KBM-7 (cell line): ENCODE measurements around the gene COQ9.
A peak's percentile ranks its signal among the peaks of the same experiment; 100 is the strongest.
"Not testable (repeated sequence)": the region's sequence is repeated elsewhere in the genome, so short reads cannot be mapped to it uniquely, and the experiment has no call there.

ENCODE experiments used
- DNase-seq: peaks from one replicate; pipeline ENCODE4 v3.0.0-alpha.2; 2015
- in situ Hi-C: fragments of 300-500 bp; cut with MboI; formaldehyde crosslinking; loops from 2 replicates; pipeline ENCODE4 v1.14.3; 2020; ENCODE audit warnings: low sequenced_read_pairs, low pct_unique_long_range_greater_than_20kb, mixed read lengths

The COQ9 gene

GRCh38 chr16:57422026-57422944, 25.0 kb upstream of the COQ9 start:
- in situ Hi-C loops: no loop called here
- peak; percentile 57 for DNase-seq

GRCh38 chr16:57423152-57423551, 24.1 kb upstream of the COQ9 start:
- DNase-seq: no peak
- in situ Hi-C loops: no loop called here

DNA sequence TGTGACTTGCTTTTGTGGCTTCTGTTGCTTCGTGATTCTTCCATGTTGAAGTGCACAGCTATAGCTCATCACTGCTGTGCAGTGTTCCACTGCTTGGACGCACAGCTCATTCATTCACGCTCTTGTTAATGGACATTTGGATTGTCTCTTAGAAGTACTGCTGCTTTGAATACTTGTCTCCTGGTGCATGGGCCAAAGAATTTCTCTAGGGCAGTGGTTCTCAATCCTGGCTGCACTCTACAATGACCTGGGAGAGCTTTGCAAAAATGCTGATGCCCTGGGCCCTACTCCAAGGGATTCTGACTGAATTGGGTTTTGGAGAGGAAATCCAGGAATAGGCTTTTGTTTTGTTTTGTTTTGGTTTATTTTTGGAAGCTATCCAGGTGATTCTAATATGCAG, 22.7 kb upstream of the COQ9 start:
- in situ Hi-C loops: no loop called here
- DNase-seq: no peak

- DNase-seq: no peak
- in situ Hi-C loops: no loop called here
Observed at GRCh38 chr16:57426356-57426755, 20.9 kb upstream of the COQ9 start.

GRCh38 chr16:57427307-57427706, 20.0 kb upstream of the COQ9 start:
- DNase-seq: no peak
- in situ Hi-C loops: no loop called here

DNA sequence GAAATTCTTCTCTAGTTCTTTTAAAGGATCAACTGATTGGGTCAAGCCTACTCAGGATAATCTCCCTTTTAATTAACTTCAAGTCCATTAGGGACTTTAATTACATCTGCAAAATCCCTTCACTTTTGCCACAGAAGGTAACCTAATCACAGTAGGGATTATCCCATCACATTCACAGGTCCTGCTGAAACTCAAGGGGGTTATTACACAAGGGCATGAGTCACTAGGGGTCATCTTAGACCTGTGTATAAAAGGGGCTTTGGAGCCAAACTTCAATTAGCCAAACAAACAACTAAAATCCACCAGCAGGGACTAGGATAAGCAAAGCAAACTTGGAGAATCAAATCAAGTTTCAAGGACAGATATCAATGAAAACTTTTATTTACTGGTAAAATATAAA, 19.5 kb upstream of the COQ9 start:
- in situ Hi-C loops: no loop called here
- DNase-seq: no peak

GRCh38 chr16:57430955-57431354, 16.3 kb upstream of the COQ9 start:
- in situ Hi-C loops: no loop called here
- DNase-seq: peak; percentile 52

DNA sequence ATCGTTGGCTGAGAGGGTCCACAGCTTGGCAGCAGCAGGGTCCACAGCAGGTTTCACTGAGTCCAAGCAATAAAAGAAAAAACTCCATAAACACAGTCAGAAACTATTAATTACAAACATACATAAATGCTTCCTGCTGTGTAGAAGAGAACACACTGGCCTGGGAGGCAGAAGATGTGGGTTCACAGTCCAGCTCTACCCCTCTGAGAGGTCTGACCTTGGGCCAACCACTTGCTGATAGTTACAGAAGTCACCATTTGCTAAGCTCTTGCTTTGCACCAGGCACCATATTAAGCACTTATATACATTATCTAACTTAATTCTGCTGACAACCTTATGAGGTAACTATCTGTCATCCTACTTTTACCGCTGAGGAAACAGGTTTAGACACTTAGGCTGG, 14.8 kb upstream of the COQ9 start:
- in situ Hi-C loops: no loop called here
- no peak for DNase-seq

- in situ Hi-C loops: no loop called here
- DNase-seq: no peak
Observed at GRCh38 chr16:57432989-57433388, 14.3 kb upstream of the COQ9 start.

GRCh38 chr16:57434003-57434402, 13.3 kb upstream of the COQ9 start:
- in situ Hi-C loops: no loop called here
- DNase-seq: no peak

DNA sequence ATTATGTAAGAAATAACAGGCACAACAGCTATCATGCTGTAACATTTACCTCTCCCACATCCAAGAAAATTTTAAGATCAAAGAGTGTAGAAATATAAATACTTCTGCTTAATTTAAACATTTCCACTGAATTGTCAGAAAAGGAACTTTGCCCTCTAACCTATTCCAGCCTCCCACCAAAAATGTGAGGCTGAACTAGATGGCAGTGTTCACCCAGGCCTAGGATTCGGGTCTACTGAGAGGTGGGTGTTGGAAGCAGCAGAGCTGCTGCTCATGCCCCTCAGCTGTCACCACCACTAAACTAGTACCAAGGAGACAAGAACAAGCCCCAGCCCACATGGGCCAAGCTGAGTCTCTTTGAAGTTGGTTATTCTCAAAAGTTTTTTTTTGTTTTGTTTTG, 11.4 kb upstream of the COQ9 start:
- in situ Hi-C loops: no loop called here
- no peak for DNase-seq

DNA sequence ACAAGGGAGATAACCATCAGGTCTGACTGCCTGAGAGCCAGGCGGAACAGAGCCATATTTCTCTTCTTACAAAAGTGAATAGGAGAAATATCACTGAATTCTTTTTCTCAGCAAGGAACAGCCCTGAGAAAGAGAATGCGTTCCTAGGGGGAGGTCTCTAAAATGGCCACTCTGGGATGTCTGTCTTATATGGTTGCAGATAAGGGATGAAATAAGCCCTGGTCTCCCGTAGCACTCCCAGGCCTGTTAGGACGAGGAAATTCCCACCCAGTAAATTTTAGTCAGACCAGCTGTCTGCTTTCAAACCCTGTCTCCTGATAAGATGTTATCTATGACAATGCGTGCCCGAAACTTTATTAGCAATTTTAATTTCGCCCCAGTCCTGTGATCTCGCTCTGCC, 7.3 kb upstream of the COQ9 start:
- DNase-seq, in situ Hi-C loops: not testable (repeated sequence)

- DNase-seq, in situ Hi-C loops: not testable (repeated sequence)
Observed at GRCh38 chr16:57440551-57440950, 6.7 kb upstream of the COQ9 start.

- in situ Hi-C loops: no loop called here
- no peak for DNase-seq
Observed at GRCh38 chr16:57444711-57445110, 2.6 kb upstream of the COQ9 start.

- in situ Hi-C loops: no loop called here
- no peak for DNase-seq
Observed at GRCh38 chr16:57445510-57445909, 1.8 kb upstream of the COQ9 start.

DNA sequence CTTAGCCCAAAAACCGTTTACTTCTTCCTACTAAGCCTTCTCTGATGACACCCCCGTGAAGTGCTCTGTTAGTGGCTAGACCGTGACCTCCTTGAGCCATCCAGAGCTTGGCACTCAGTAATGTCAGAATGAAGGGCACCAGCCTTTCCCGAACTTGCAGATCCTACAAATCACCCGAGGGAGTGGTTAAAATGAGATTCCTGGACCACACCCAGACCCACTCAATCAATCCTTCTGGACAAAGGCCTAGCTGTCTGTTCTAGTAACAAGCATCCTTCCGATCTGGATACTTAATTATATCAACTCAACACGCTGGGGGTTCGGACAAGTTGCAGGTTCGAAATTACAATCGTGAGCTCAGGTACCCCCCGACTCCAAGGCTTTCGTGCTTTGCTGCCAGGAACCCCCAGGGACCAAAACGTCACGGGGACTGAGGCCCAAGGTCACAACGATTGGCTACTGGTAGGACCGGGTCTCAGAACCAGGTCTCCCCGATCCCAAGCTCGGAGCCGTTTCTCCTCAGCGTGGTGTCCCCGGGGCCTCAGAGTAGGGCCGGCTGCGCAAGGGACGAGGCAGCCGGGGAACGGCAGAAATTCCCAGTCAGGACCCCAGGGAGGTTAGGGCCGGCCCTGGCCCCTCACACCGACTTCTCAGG, 621 bp upstream of the COQ9 start:
- in situ Hi-C loops: no loop called here
- peak; percentile 25 for DNase-seq

DNA sequence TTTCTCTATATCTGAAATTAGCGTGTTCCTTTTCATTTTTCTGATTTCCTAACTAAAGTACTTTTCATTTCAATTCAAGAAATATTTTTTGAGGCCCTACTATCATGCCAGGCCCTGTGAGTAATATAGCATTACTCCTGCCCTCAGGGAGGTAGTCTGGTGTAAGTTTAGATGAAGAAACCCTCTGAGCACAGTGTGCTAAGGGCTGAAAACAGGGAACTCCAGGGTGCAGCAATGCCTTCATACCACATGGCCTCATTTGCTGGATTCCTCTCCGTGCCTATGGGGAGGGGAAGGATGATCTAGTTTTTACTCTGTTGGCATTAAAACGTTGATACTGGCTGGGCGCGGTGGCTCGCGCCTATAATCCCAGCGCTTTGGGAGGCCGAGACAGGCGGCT, 4.7 kb downstream of the COQ9 start:
- in situ Hi-C loops: no loop called here
- DNase-seq: no peak

DNA sequence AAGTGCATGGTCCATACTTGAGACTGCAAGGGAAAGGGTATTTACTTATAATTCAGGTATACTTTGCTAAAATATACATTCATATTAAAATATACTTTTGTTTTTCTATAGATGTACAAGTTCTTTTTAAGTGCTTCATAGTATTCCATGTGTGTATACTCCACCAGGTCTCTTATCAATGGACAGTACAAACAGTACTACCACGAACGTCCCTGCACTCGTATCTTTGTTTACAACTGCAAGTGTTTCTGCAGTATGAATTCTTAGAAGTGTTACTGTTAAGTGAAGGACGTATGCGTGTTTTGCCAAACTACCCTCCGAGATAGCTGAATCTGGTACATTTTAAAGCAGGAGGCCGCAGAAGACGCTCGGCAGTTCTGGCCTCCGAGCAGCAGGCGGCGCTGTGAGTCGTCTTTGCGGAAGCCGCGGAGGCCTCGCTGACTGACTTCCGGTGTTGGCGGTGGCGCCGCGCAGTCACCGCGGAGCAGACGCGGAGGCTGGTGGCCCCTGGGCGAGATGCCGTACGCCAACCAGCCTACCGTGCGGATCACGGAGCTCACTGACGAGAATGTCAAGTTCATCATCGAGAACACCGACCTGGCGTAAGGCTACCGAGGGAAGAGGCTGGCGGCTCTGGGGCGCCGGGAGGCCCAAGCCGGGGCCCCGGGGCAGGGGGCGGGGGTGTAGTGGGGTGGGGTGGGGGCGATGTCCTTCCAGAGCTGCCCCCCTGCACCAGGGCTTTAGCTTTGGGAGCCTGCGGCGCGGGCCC, 15.1 kb downstream of the COQ9 start, which contains the start of gene POLR2C:
POLR2C (plus strand) TSS at position 471 of the 769 bp plus-strand sequence; CDS start at position 517, 46 bp downstream.
- DNase-seq: peak; percentile 92
- in situ Hi-C loops: no loop called here

DNA sequence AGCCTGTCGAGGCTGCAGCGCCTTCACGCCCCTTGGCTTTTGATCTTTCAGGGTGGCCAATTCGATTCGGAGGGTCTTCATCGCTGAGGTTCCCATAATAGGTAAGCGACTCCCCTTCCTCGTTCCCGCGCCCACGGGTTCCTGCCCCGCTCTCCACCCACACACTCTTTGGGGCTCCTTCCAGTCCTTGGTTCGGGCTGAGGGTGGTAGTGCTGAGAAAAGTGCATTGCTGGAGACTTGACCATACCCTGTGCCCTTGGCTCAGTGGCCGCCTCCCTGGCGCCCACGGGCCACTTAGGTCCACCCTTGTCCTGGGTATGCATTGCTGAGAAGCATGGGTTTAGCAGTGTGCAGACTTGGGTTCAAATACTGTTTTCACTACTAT, 15.7 kb downstream of the COQ9 start:
- in situ Hi-C loops: no loop called here
- DNase-seq: no peak

DNA sequence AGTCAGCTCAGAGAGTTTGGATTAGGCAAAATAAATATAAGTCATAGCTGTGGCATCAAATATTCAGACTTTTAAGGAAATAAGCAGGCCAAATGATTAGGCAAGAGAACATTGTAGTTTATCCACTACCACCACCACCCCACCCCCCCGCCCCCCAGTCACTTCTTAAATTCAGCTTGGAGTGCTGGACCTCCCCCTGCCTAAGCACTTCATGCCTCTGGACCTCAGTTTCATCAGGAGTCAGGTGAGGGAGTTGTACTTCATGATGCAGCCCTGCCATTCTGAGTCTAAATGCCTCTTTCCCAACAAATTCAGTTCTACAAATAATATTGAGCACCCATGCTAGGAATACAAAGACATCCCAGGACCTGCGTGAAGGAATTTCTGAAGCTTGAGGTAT, 17.2 kb downstream of the COQ9 start:
- DNase-seq: no peak
- in situ Hi-C loops: no loop called here
